ENCODE data around the gene PARD6A.

DNA sequence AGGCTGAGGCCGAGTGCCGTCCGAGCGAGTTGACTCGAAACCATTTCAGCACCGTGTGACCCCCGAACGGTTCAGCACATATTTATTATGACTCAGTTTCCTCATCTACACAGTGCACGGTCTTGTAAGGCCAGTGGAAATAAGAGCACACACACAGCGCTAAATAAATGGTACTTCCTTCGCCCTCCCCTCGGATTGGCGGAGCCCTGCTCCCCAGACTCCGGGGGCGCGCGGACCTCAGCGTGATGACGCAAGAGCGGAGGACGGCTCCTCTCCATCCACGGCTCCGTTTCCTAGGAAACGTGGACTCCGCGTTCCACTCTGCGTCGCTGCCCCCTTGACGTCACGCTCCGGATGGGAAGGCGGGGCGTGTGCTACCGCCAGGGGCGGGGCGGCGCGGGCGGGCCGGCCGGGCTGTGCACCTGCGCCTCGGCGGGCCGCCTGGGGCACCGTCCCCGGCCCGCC is at the start of gene PARD6A:
- TF ChIP-seq, protein P1, sequence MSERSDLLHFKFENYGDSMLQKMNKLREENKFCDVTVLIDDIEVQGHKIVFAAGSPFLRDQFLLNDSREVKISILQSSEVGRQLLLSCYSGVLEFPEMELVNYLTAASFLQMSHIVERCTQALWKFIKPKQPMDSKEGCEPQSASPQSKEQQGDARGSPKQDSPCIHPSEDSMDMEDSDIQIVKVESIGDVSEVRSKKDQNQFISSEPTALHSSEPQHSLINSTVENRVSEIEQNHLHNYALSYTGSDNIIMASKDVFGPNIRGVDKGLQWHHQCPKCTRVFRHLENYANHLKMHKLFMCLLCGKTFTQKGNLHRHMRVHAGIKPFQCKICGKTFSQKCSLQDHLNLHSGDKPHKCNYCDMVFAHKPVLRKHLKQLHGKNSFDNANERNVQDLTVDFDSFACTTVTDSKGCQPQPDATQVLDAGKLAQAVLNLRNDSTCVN (tag by site-specific recombination; optimal IDR thresholded peaks at IDR 0.05): peak; percentile 45
- no peak for TF ChIP-seq ZNF274 (IDR thresholded peaks at IDR 0.05; ENCODE audit: low read length)
- TF ChIP-seq ZNF274 (tag by site-specific recombination; IDR thresholded peaks at IDR 0.05; ENCODE audit: borderline replicate concordance): no peak
- TF ChIP-seq ZNF23 (tag by site-specific recombination; IDR thresholded peaks at IDR 0.05; ENCODE audit: borderline replicate concordance): no peak
- TF ChIP-seq, protein P2, sequence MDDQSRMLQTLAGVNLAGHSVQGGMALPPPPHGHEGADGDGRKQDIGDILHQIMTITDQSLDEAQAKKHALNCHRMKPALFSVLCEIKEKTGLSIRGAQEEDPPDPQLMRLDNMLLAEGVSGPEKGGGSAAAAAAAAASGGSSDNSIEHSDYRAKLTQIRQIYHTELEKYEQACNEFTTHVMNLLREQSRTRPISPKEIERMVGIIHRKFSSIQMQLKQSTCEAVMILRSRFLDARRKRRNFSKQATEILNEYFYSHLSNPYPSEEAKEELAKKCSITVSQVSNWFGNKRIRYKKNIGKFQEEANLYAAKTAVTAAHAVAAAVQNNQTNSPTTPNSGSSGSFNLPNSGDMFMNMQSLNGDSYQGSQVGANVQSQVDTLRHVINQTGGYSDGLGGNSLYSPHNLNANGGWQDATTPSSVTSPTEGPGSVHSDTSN (CRISPR knock-in tag; IDR thresholded peaks at IDR 0.05): no peak
- TF ChIP-seq MYNN (tag by site-specific recombination; IDR thresholded peaks at IDR 0.05; ENCODE audit: borderline replicate concordance): peak; percentile 49; the same call in 1 of the 2 replicates
- TF ChIP-seq, protein P3, sequence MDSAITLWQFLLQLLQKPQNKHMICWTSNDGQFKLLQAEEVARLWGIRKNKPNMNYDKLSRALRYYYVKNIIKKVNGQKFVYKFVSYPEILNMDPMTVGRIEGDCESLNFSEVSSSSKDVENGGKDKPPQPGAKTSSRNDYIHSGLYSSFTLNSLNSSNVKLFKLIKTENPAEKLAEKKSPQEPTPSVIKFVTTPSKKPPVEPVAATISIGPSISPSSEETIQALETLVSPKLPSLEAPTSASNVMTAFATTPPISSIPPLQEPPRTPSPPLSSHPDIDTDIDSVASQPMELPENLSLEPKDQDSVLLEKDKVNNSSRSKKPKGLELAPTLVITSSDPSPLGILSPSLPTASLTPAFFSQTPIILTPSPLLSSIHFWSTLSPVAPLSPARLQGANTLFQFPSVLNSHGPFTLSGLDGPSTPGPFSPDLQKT (IDR thresholded peaks at IDR 0.05; ENCODE audit: borderline replicate concordance, low read depth, low read length): no peak
- TF ChIP-seq, protein P4, sequence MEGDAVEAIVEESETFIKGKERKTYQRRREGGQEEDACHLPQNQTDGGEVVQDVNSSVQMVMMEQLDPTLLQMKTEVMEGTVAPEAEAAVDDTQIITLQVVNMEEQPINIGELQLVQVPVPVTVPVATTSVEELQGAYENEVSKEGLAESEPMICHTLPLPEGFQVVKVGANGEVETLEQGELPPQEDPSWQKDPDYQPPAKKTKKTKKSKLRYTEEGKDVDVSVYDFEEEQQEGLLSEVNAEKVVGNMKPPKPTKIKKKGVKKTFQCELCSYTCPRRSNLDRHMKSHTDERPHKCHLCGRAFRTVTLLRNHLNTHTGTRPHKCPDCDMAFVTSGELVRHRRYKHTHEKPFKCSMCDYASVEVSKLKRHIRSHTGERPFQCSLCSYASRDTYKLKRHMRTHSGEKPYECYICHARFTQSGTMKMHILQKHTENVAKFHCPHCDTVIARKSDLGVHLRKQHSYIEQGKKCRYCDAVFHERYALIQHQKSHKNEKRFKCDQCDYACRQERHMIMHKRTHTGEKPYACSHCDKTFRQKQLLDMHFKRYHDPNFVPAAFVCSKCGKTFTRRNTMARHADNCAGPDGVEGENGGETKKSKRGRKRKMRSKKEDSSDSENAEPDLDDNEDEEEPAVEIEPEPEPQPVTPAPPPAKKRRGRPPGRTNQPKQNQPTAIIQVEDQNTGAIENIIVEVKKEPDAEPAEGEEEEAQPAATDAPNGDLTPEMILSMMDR (tag by site-specific recombination; IDR thresholded peaks at IDR 0.05): no peak
- no peak for TF ChIP-seq ZNF521 (tag by site-specific recombination; IDR thresholded peaks at IDR 0.05)
- TF ChIP-seq KLF1 (tag by site-specific recombination; IDR thresholded peaks at IDR 0.05): no peak
